Osteocyte (in vitro differentiated cells): Measurements from ENCODE around the gene MGAT3. TPM values are rescaled to one million over a fixed set of nuclear protein-coding genes. Genes with fewer than 3 reads are reported as not detected.

ENCODE experiments used
- DNase-seq: peaks from one replicate; pipeline ENCODE4 v3.0.0; 2021; ENCODE audit warnings: mixed read lengths; ENCODE audit not compliant: unreplicated experiment; ENCODE audit errors: extremely low spot score
- H3K27ac Mint-ChIP-seq: one replicate; pipeline ENCODE4 v1.8.0; 2021; ENCODE audit warnings: mild to moderate bottlenecking, mixed read lengths; ENCODE audit not compliant: unreplicated experiment
- H3K27me3 Mint-ChIP-seq: one replicate; pipeline ENCODE4 v1.8.0; 2021; ENCODE audit warnings: mixed read lengths; ENCODE audit not compliant: unreplicated experiment
- H3K36me3 Mint-ChIP-seq: one replicate; pipeline ENCODE4 v1.8.0; 2021; ENCODE audit warnings: mixed read lengths; ENCODE audit not compliant: unreplicated experiment
- H3K4me1 Mint-ChIP-seq: one replicate; pipeline ENCODE4 v1.8.0; 2021; ENCODE audit warnings: mixed read lengths; ENCODE audit not compliant: unreplicated experiment
- H3K4me3 Mint-ChIP-seq: one replicate; pipeline ENCODE4 v1.8.0; 2021; ENCODE audit warnings: mild to moderate bottlenecking, moderate library complexity, mixed read lengths; ENCODE audit not compliant: unreplicated experiment
- H3K9me3 Mint-ChIP-seq: one replicate; pipeline ENCODE4 v1.8.0; 2021; ENCODE audit warnings: mixed read lengths; ENCODE audit not compliant: unreplicated experiment
- total RNA-seq: library from RNA; stranded (reverse); gene quantifications from 2 replicates; pipeline ENCODE4 v1.2.1, GENCODE V29; 2021
- TF ChIP-seq, protein P1 (sequence below): fragments of 200-600 bp; sonication (generic); IDR thresholded peaks from 2 replicates; pipeline ENCODE4 v1.5.0; 2021; ENCODE audit warnings: antibody characterized with exemption, mild to moderate bottlenecking, moderate library complexity

MGAT3 gene
- total RNA-seq, 1 donor from 2014 or later: 10.9 TPM

DNA sequence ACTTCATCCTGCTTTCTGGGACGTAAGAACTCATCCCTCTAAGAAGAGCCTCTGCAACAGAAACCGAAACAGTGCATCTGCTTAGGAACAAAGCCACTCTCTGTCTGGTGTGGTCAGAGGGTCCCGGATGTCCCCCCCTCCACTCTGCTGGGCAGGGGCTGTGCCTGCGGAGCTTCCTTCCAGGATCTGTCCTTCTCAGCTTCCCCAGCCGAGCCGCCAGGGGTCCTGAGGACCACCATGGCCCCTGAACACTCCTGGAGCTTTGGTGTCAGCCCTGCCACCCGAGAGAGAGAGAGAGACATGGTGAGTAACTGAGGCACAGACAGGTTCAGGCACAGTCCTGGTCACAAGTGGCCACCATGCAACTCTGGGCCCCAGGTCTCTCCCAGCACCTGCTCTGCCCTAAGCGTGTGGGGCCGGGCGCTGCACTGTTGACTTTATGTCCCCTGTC is 24.4 kb upstream of the MGAT3 start:
- no peak for DNase-seq
- Mint-ChIP-seq H3K27me3 (no peaks in the 10 kb centered on the region), H3K27ac (peak overlapping the region; percentile 90), H3K4me3 (no peak overlapping the region), H3K9me3 (no peaks in the 10 kb centered on the region), H3K4me1 (peaks cover 71% of the 10 kb centered on the region), H3K36me3 (peaks cover 1% of the 10 kb centered on the region)
- TF ChIP-seq, protein P1, sequence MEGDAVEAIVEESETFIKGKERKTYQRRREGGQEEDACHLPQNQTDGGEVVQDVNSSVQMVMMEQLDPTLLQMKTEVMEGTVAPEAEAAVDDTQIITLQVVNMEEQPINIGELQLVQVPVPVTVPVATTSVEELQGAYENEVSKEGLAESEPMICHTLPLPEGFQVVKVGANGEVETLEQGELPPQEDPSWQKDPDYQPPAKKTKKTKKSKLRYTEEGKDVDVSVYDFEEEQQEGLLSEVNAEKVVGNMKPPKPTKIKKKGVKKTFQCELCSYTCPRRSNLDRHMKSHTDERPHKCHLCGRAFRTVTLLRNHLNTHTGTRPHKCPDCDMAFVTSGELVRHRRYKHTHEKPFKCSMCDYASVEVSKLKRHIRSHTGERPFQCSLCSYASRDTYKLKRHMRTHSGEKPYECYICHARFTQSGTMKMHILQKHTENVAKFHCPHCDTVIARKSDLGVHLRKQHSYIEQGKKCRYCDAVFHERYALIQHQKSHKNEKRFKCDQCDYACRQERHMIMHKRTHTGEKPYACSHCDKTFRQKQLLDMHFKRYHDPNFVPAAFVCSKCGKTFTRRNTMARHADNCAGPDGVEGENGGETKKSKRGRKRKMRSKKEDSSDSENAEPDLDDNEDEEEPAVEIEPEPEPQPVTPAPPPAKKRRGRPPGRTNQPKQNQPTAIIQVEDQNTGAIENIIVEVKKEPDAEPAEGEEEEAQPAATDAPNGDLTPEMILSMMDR: no peak

DNA sequence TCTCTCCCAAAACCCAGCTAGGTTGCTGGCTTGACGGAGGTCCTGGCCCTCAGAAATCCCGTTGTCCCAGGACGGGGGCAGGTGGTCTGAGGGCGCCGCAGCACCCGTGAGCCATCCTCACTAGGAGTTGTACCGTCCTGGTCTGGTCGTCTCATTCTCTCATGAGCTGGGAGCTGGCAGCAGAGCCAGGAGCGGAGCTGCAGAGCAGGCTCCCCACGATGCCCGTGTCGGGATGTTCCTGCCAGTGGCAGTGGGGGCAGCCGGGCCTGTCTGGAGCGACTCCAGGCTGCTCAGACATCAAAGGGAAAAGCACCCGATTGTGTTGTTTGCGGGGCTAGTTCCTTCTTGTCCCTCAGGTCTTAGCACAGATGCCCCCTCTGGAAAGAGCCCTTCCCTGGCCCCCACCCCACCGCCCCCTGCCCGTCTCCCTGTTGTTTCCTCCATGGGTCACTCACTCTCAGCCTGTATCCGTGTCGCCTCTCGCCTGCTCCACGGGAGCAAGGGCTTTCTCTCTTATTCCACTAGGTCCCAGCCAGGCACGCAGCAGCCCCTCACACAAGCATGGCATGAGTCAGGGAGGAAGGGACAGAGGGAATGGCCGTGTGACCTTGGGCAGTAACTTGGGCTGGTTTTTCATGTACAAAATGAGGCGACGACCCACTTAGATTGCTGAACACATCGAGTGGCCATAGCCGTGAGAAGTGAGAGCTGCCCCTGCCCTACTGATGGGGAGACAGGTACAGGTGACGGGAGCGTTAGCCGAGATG is 23.2 kb upstream of the MGAT3 start:
- Mint-ChIP-seq H3K9me3 (no peaks in the 10 kb centered on the region), H3K36me3 (peaks cover 1% of the 10 kb centered on the region), H3K4me3 (no peak overlapping the region), H3K27me3 (no peaks in the 10 kb centered on the region), H3K4me1 (peaks cover 60% of the 10 kb centered on the region), H3K27ac (no peak overlapping the region)
- DNase-seq: no peak
- TF ChIP-seq, protein P1: no peak

DNA sequence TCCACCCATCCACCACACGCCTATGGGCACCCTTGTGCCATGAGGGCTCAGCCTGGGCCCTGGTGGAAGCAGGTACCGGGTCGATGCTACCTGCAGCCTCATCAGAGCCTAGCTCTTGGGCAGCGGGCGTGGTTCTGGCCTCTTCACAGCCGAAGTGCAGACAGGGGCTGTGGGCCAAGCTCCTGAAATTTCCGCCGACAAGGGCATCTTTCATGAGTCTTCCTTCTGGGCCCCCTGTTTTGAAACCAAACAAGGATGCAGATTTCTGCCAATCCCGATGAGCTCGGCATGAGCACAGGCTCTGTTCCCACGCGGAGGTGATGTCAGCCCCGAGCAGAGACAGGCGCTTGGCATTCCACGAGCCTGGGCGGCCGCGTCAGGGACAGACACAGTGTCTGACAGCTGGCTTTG is 22.6 kb upstream of the MGAT3 start:
- Mint-ChIP-seq H3K4me3 (no peak overlapping the region), H3K36me3 (peaks cover 1% of the 10 kb centered on the region), H3K27ac (no peak overlapping the region), H3K9me3 (no peaks in the 10 kb centered on the region), H3K27me3 (no peaks in the 10 kb centered on the region), H3K4me1 (peaks cover 60% of the 10 kb centered on the region)
- DNase-seq: no peak
- TF ChIP-seq, protein P1: no peak

DNA sequence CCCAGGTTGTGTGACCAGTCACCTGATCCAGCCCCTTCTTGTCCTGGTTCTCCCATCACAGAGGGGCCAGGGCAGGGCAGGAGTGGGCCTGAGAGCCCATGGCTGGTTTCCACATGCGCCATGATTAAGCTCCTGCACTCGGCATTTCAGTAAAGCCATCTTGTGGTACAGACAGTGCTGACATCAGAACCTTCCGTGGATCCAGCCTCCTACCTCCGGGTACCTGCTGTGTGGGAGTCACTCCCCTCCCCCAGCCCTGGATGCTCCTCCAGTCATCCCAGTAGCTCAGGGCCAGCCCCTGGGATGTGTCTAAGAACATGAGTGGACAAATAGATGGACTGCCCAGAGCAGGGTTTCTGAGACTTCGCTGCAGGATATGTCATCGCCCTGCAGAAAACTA is 22.1 kb upstream of the MGAT3 start:
- Mint-ChIP-seq H3K36me3 (peaks cover 1% of the 10 kb centered on the region), H3K4me1 (peaks cover 56% of the 10 kb centered on the region), H3K9me3 (no peaks in the 10 kb centered on the region), H3K27me3 (no peaks in the 10 kb centered on the region), H3K4me3 (no peak overlapping the region), H3K27ac (no peak overlapping the region)
- TF ChIP-seq, protein P1: no peak
- no peak for DNase-seq

DNA sequence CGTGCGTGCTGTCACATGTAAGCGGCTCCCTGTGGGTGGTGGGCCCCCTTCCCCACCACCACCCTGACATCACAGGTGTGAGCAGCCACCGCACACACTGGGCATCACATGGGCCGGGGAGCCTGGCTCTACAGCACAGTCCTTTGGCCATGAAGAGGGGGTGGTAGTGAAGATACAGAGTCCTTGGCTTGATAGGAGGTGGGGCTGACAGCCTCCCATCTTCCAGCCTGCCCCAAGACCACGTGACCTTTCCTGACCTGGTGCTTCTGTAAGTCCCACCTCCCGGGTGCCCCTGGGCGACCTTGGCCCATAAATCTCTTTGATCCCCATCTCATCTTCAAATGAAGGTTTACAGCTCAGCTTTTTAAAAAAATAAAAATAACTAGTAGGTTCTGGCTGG is 21.2 kb upstream of the MGAT3 start:
- Mint-ChIP-seq H3K9me3 (no peaks in the 10 kb centered on the region), H3K4me3 (no peak overlapping the region), H3K27me3 (no peaks in the 10 kb centered on the region), H3K36me3 (peaks cover 1% of the 10 kb centered on the region), H3K27ac (no peak overlapping the region), H3K4me1 (peaks cover 47% of the 10 kb centered on the region)
- no peak for DNase-seq
- TF ChIP-seq, protein P1: no peak
